Hepatocyte (in vitro differentiated cells): Measurements from ENCODE around the gene CMIP. TPM values are rescaled to one million over a fixed set of nuclear protein-coding genes. Genes with fewer than 3 reads are reported as not detected.

Experiments used
- DNase-seq: peaks from one replicate; pipeline ENCODE4 v3.0.0-alpha.2; 2016; ENCODE audit warnings: low spot score
- H2AFZ ChIP-seq: fragments of 200-600 bp; sonication (generic); 2 replicates; pipeline ENCODE4 v1.6.0; 2016; ENCODE audit warnings: antibody characterized with exemption, mild to moderate bottlenecking
- H3K27ac ChIP-seq: fragments of 200-600 bp; sonication (generic); 2 replicates; pipeline ENCODE4 v1.5.1; 2016; ENCODE audit warnings: mild to moderate bottlenecking
- H3K27me3 ChIP-seq: fragments of 200-600 bp; sonication (generic); 2 replicates; pipeline ENCODE4 v1.6.1; 2016
- H3K36me3 ChIP-seq: fragments of 200-600 bp; sonication (generic); replicated peaks from 2 replicates; pipeline ENCODE4 v1.5.1; 2016; ENCODE audit warnings: low read depth; ENCODE audit not compliant: insufficient read depth
- H3K4me1 ChIP-seq: fragments of 200-600 bp; sonication (generic); 2 replicates; pipeline ENCODE4 v1.5.1; 2016; ENCODE audit warnings: mild to moderate bottlenecking, moderate library complexity; ENCODE audit not compliant: insufficient read depth
- H3K4me2 ChIP-seq: fragments of 200-600 bp; sonication (generic); 2 replicates; pipeline ENCODE4 v1.6.0; 2016
- H3K4me3 ChIP-seq: fragments of 200-600 bp; sonication (generic); 2 replicates; pipeline ENCODE4 v1.5.1; 2016; ENCODE audit warnings: mild to moderate bottlenecking
- H3K79me2 ChIP-seq: fragments of 200-600 bp; sonication (generic); 2 replicates; pipeline ENCODE4 v1.6.0; 2017; ENCODE audit warnings: mild to moderate bottlenecking
- H3K9me2 ChIP-seq: fragments of 200-600 bp; sonication (generic); replicated peaks from 2 replicates; pipeline ENCODE4 v1.6.0; 2017; ENCODE audit warnings: mild to moderate bottlenecking; ENCODE audit not compliant: insufficient read depth
- H3K9me3 ChIP-seq: fragments of 200-600 bp; sonication (generic); 2 replicates; pipeline ENCODE4 v1.5.1; 2016; ENCODE audit warnings: low read depth, mild to moderate bottlenecking
- H4K20me1 ChIP-seq: fragments of 200-600 bp; sonication (generic); 2 replicates; pipeline ENCODE4 v1.6.0; 2016; ENCODE audit warnings: mild to moderate bottlenecking; ENCODE audit not compliant: insufficient read depth, poor library complexity, severe bottlenecking
- CTCF ChIP-seq: fragments of 200-600 bp; sonication (generic); IDR thresholded peaks from 2 replicates; pipeline ENCODE4 v1.5.1; 2016; ENCODE audit warnings: antibody characterized with exemption, mild to moderate bottlenecking; ENCODE audit not compliant: poor library complexity
- EZH2 ChIP-seq: fragments of 200-600 bp; sonication (generic); IDR thresholded peaks from 2 replicates; pipeline ENCODE4 v1.6.1; 2016; ENCODE audit warnings: antibody characterized with exemption, mild to moderate bottlenecking, borderline replicate concordance
- EZH2phosphoT487 ChIP-seq: fragments of 200-600 bp; sonication (generic); IDR thresholded peaks from one replicate; pipeline ENCODE4 v1.6.1; 2018; ENCODE audit warnings: antibody characterized with exemption, mild to moderate bottlenecking, low read depth, moderate library complexity; ENCODE audit not compliant: unreplicated experiment, severe bottlenecking
- WGBS: methylation state at CpG from one replicate; pipeline ENCODE4 v1.1.6; 2016; ENCODE audit warnings: low lambda C conversion rate; ENCODE audit errors: missing lambda C conversion rate; 5-methylcytosine and 5-hydroxymethylcytosine counted together
- polyA plus RNA-seq: library from polyadenylated mRNA; unstranded; fragments of >200 nt; fragmentation: Nextera tagmentation; extraction: Ambion mirVana; gene quantifications from 2 replicates; pipeline ENCODE4 v1.2.1, GENCODE V29; 2016
- total RNA-seq: library from RNA; depleted of rRNA; stranded (reverse); fragments of >200 nt; gene quantifications from 2 replicates; pipeline ENCODE4 v1.2.3, GENCODE V29; 2014

The CMIP gene
- total and polyA plus RNA-seq, 2 experiments from 2014 or later: 5.8 to 17.8 TPM

- Histone ChIP-seq H4K20me1 (peaks cover 68% of the 10 kb centered on the region), H3K9me2 (no peaks in the 10 kb centered on the region), H2AFZ (no peak overlapping the region), H3K27me3 (no peaks in the 10 kb centered on the region), H3K27ac (no peak overlapping the region), H3K4me2 (no peak overlapping the region), H3K4me1 (peaks cover 8% of the 10 kb centered on the region), H3K9me3 (no peaks in the 10 kb centered on the region), H3K79me2 (peaks cover 91% of the 10 kb centered on the region), H3K36me3 (no peaks in the 10 kb centered on the region), H3K4me3 (no peak overlapping the region)
- 93% methylated on average over 7 of the region's 7 CpGs for WGBS
- no peak for DNase-seq
- TF ChIP-seq EZH2phosphoT487 (no peak), CTCF (no peak)
These were observed 51.7 kb downstream of the CMIP start for GRCh38 chr16:81496321-81496720.

GRCh38 chr16:81496742-81497141 lies 52.1 kb downstream of the CMIP start:
- TF ChIP-seq EZH2phosphoT487 (no peak), CTCF (no peak), EZH2 (no peak)
- DNase-seq: no peak
- Histone ChIP-seq H2AFZ (no peak overlapping the region), H3K4me3 (no peak overlapping the region), H3K27ac (no peak overlapping the region), H3K36me3 (no peaks in the 10 kb centered on the region), H4K20me1 (peaks cover 67% of the 10 kb centered on the region), H3K27me3 (no peaks in the 10 kb centered on the region), H3K4me1 (peaks cover 8% of the 10 kb centered on the region), H3K79me2 (peaks cover 91% of the 10 kb centered on the region), H3K4me2 (no peak overlapping the region), H3K9me3 (no peaks in the 10 kb centered on the region), H3K9me2 (no peaks in the 10 kb centered on the region)
- 87% methylated on average over 6 of the region's 6 CpGs for WGBS

GRCh38 chr16:81497690-81498089 lies 53.1 kb downstream of the CMIP start:
- no peaks in the 10 kb centered on the region for H3K36me3 ChIP-seq
- TF ChIP-seq EZH2phosphoT487 (no peak), EZH2 (no peak), CTCF (no peak)
- 86% methylated on average over 10 of the region's 10 CpGs for WGBS

GRCh38 chr16:81498351-81498750 lies 53.7 kb downstream of the CMIP start:
- Histone ChIP-seq H3K79me2 (peaks cover 91% of the 10 kb centered on the region), H3K9me3 (no peaks in the 10 kb centered on the region), H3K9me2 (no peaks in the 10 kb centered on the region), H3K36me3 (no peaks in the 10 kb centered on the region), H2AFZ (no peak overlapping the region), H3K4me1 (peaks cover 6% of the 10 kb centered on the region), H3K4me3 (no peak overlapping the region), H4K20me1 (peaks cover 57% of the 10 kb centered on the region), H3K27ac (no peak overlapping the region), H3K27me3 (no peaks in the 10 kb centered on the region), H3K4me2 (no peak overlapping the region)
- TF ChIP-seq CTCF (no peak), EZH2 (no peak), EZH2phosphoT487 (no peak)
- DNase-seq: no peak
- 85% methylated on average over 11 of the region's 11 CpGs for WGBS

More at GRCh38 chr16:81497690-81498089, 53.1 kb downstream of the CMIP start:
- Histone ChIP-seq H2AFZ (no peak overlapping the region), H3K9me3 (no peaks in the 10 kb centered on the region), H3K4me3 (no peak overlapping the region), H3K79me2 (peaks cover 91% of the 10 kb centered on the region), H4K20me1 (peaks cover 64% of the 10 kb centered on the region), H3K4me1 (peaks cover 8% of the 10 kb centered on the region), H3K4me2 (no peak overlapping the region), H3K27me3 (no peaks in the 10 kb centered on the region), H3K9me2 (no peaks in the 10 kb centered on the region), H3K27ac (no peak overlapping the region)
- DNase-seq: no peak
